Mammary epithelial cell (primary cell): ENCODE data around the gene FASLG.

ENCODE experiments used
- CTCF ChIP-seq, 2 donors: IDR thresholded peaks in 1 of 2; conservative IDR thresholded peaks in 1 of 2; 2 replicates each; pipeline ENCODE4 v1.5.1; 2011 to 2012; ENCODE audit warnings: inconsistent platforms in 2 of 2, low read length in 2 of 2, mild to moderate bottlenecking in 2 of 2, control low read depth in 1 of 2, low read depth in 1 of 2; ENCODE audit not compliant: insufficient read depth in 1 of 2; ENCODE audit errors: extremely low read depth in 1 of 2
- EZH2 ChIP-seq: IDR thresholded peaks from 2 replicates; pipeline ENCODE4 v1.6.1; 2012; ENCODE audit warnings: low read length, inconsistent platforms, borderline replicate concordance

GRCh38 chr1:172627702-172628101 lies 31.2 kb upstream of the FASLG start:
- TF ChIP-seq CTCF (conservative IDR thresholded peaks at IDR 0.05 in 1 of 2, IDR thresholded peaks at IDR 0.05 in 1 of 2; ENCODE audit: extremely low read depth in 1 of 2, insufficient read depth in 1 of 2, low read depth in 1 of 2, low read length in 2 of 2) (no peak), EZH2 (no peak)
